NCI-H146 treated with DMSO at 0.1 percent for 48 hours (cell line): ENCODE measurements around the gene NLRP8.
"Not testable (repeated sequence)": the region's sequence is repeated elsewhere in the genome, so short reads cannot be mapped to it uniquely, and the experiment has no call there.

ENCODE experiments used
- DNase-seq: peaks from one replicate; lab custom pipeline; 2025; ENCODE audit not compliant: unreplicated experiment; lab: John Stamatoyannopoulos, UW

The NLRP8 gene

GRCh38 chr19:55962186-55962585 is 14.6 kb downstream of the NLRP8 start:
- DNase-seq = no peak

- no peak for DNase-seq
Observed at GRCh38 chr19:55973982-55974381, 26.4 kb downstream of the NLRP8 start.

- DNase-seq = no peak
Observed at GRCh38 chr19:55980415-55980814, 32.8 kb downstream of the NLRP8 start.

GRCh38 chr19:55985254-55985653 is 37.6 kb downstream of the NLRP8 start:
- no peak for DNase-seq

GRCh38 chr19:55986487-55986886 is 38.9 kb downstream of the NLRP8 start, which contains the start of gene NLRP5:
Gene NLRP5, plus strand, starts transcription at chr19:55986775.
- DNase-seq = no peak

GRCh38 chr19:55990831-55991230 is 43.2 kb downstream of the NLRP8 start:
- no peak for DNase-seq

- DNase-seq = no peak
Observed at GRCh38 chr19:55993492-55993891, 45.9 kb downstream of the NLRP8 start.

- DNase-seq = no peak
Observed at GRCh38 chr19:56014765-56015164, 67.1 kb downstream of the NLRP8 start.

GRCh38 chr19:56015756-56016155 is 68.1 kb downstream of the NLRP8 start:
- DNase-seq = no peak

- DNase-seq = not testable (repeated sequence)
Observed at GRCh38 chr19:56019325-56019724, 71.7 kb downstream of the NLRP8 start.

GRCh38 chr19:56020355-56020975 is 72.8 kb downstream of the NLRP8 start:
- DNase-seq = not testable (repeated sequence)

- no peak for DNase-seq
Observed at GRCh38 chr19:56026769-56027168, 79.1 kb downstream of the NLRP8 start.
